ENCODE results near the gene PPIG.
"Not testable (repeated sequence)": the region's sequence is repeated elsewhere in the genome, so short reads cannot be mapped to it uniquely, and the experiment has no call there.

PPIG gene

DNA sequence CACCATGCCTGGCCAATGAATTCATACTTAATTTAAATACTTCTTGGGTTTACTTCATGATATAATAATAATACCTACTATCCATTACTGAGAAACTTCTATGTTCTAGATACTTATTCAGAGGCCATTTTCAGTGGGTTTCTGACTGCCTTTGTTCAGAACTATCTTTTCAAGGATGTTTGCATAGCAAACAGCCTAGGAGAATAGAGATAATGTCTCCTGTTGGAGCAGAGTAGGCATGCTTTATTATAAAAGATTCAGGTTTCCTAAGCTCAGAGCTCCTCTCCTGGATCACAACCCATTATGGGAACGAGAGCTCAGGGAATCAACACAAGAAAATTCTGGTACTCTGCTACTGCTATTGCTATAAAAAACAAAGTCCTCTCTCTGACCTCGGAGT lies 21.6 kb upstream of the PPIG start:
- Histone ChIP-seq H3K4me1 (no peaks in the 10 kb centered on the region), H3K36me3 (no peaks in the 10 kb centered on the region), H3K4me3 (ENCODE audit: low read depth, low read length) (no peak overlapping the region), H3K9me3 (no peaks in the 10 kb centered on the region), H3K27me3 (no peaks in the 10 kb centered on the region)
- TF ChIP-seq, protein P1, sequence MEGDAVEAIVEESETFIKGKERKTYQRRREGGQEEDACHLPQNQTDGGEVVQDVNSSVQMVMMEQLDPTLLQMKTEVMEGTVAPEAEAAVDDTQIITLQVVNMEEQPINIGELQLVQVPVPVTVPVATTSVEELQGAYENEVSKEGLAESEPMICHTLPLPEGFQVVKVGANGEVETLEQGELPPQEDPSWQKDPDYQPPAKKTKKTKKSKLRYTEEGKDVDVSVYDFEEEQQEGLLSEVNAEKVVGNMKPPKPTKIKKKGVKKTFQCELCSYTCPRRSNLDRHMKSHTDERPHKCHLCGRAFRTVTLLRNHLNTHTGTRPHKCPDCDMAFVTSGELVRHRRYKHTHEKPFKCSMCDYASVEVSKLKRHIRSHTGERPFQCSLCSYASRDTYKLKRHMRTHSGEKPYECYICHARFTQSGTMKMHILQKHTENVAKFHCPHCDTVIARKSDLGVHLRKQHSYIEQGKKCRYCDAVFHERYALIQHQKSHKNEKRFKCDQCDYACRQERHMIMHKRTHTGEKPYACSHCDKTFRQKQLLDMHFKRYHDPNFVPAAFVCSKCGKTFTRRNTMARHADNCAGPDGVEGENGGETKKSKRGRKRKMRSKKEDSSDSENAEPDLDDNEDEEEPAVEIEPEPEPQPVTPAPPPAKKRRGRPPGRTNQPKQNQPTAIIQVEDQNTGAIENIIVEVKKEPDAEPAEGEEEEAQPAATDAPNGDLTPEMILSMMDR (IDR thresholded peaks at IDR 0.05; ENCODE audit: low read depth, low read length), result no peak
- no peak for DNase-seq

DNA sequence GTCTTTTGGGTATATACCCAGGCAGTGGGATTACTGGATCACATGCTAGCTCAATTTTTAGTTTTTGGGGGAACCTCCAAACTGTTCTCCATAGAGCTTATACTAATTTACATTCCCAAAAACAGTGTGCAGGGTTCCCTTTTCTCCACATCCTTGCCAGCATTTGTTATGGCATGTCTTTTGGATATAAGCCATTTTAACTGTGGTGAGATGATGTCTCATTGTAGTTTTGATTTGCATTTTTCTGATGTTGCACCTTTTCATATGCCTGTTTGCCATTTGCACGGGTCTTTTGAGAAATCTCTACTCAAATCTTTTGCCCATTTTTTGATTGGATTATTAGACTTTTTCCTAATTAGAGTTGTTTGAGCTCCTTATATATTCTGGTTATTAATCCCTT lies 18.5 kb upstream of the PPIG start:
- Histone ChIP-seq H3K4me1 (no peaks in the 10 kb centered on the region), H3K4me3 (ENCODE audit: low read depth, low read length) (no peak overlapping the region), H3K27me3 (no peaks in the 10 kb centered on the region), H3K9me3 (no peaks in the 10 kb centered on the region), H3K36me3 (no peaks in the 10 kb centered on the region)
- TF ChIP-seq, protein P1 (IDR thresholded peaks at IDR 0.05; ENCODE audit: low read depth, low read length), result no peak
- no peak for DNase-seq

DNA sequence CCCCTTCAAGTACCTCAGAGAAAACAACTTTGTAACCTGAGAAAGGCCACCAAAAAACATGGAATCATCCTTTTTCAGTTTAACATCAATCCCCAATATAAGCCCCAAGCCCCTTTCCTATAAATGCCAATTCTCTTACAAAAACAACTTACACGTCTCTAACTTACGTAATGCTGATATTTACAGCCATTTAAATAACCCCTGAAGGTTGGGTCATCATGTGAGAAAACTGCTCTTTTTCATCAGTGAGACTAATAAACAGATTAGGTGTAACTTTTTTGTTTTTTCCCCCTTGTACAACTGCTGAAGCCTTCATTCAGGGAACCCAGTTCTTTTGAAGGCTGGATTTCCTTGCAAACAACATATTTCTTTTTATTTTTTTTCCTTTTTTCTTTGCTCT lies 14.2 kb upstream of the PPIG start:
- H3K27me3 ChIP-seq, result no peaks in the 10 kb centered on the region
- no peaks in the 10 kb centered on the region for H3K4me1 ChIP-seq
- H3K9me3 ChIP-seq, result no peaks in the 10 kb centered on the region
- no peaks in the 10 kb centered on the region for H3K36me3 ChIP-seq
- DNase-seq, result no peak
- TF ChIP-seq, protein P1 (IDR thresholded peaks at IDR 0.05; ENCODE audit: low read depth, low read length), result no peak
- no peak overlapping the region for H3K4me3 ChIP-seq (ENCODE audit: low read depth, low read length)

- not testable (repeated sequence) for H3K27me3 ChIP-seq; H3K9me3 ChIP-seq; H3K36me3 ChIP-seq; H3K4me3 ChIP-seq (ENCODE audit: low read depth, low read length); H3K4me1 ChIP-seq; DNase-seq
These were observed 13.4 kb upstream of the PPIG start for GRCh38 chr2:169570752-169571151.

DNA sequence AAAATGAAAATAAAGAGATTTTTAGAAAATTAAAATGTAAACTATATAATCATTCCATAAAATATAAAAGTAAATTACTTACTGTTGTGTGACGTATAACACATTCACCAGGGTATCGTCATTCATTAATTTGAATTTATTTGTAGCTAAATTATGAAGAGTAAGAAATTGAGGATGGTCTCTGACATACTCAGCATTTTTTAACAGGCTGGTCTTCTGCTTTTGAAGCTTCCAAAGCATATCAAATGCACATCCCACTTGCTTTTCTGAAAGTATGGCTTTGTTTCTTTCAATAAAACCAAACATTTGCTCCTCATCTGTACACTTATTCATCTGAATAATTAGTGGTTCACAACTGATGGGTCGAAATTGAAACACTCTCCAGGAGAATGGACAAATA lies 12.6 kb upstream of the PPIG start:
- TF ChIP-seq, protein P1 (IDR thresholded peaks at IDR 0.05; ENCODE audit: low read depth, low read length), result no peak
- Histone ChIP-seq H3K9me3 (no peaks in the 10 kb centered on the region), H3K4me3 (ENCODE audit: low read depth, low read length) (no peak overlapping the region), H3K36me3 (no peaks in the 10 kb centered on the region), H3K27me3 (no peaks in the 10 kb centered on the region), H3K4me1 (no peaks in the 10 kb centered on the region)
- DNase-seq, result no peak

GRCh38 chr2:169572189-169572588 lies 12.0 kb upstream of the PPIG start:
- peak overlapping the region; percentile 85 for H3K4me3 ChIP-seq (ENCODE audit: low read depth, low read length)
- TF ChIP-seq, protein P1 (IDR thresholded peaks at IDR 0.05; ENCODE audit: low read depth, low read length), result no peak
- no peaks in the 10 kb centered on the region for H3K27me3 ChIP-seq

GRCh38 chr2:169572821-169573159 lies 11.4 kb upstream of the PPIG start:
- no peaks in the 10 kb centered on the region for H3K9me3 ChIP-seq
- no peaks in the 10 kb centered on the region for H3K27me3 ChIP-seq
- H3K4me3 ChIP-seq (ENCODE audit: low read depth, low read length), result peak overlapping the region; percentile 85
- TF ChIP-seq, protein P1 (IDR thresholded peaks at IDR 0.05; ENCODE audit: low read depth, low read length), result no peak
- no peaks in the 10 kb centered on the region for H3K4me1 ChIP-seq
- H3K36me3 ChIP-seq, result no peaks in the 10 kb centered on the region
- DNase-seq, result no peak

More at GRCh38 chr2:169572189-169572588, 12.0 kb upstream of the PPIG start:
- Histone ChIP-seq H3K9me3 (no peaks in the 10 kb centered on the region), H3K36me3 (no peaks in the 10 kb centered on the region), H3K4me1 (no peaks in the 10 kb centered on the region)
- DNase-seq, result no peak

Measured in BE2C (cell line).